Stomach (tissue), 4 donors: Measurements from ENCODE around the gene CKLF.

ENCODE experiments used
- CTCF ChIP-seq, 7 experiments: fragments of 450-650 bp in 4 of 7; fragments of 200-600 bp in 3 of 7; sonication (generic) in 3 of 7; IDR thresholded peaks; one replicate each; pipeline ENCODE4 v1.5.1; 2016 to 2019; ENCODE audit warnings: antibody characterized with exemption in 7 of 7, control low read depth in 2 of 7, mild to moderate bottlenecking in 1 of 7
- POLR2A ChIP-seq, 4 donors: fragments of 450-650 bp; IDR thresholded peaks; one replicate each; pipeline ENCODE4 v1.6.1; 2016; ENCODE audit warnings: antibody characterized with exemption in 4 of 4, control low read depth in 2 of 4, mild to moderate bottlenecking in 1 of 4, moderate library complexity in 1 of 4

- no peak for TF ChIP-seq POLR2A (IDR thresholded peaks at IDR 0.05)
- no peak for TF ChIP-seq CTCF (IDR thresholded peaks at IDR 0.05)
These were observed 17.5 kb downstream of the CKLF start for GRCh38 chr16:66569827-66570405.
